GM12873 (cell line): Measurements from ENCODE around the gene BDNF.

ENCODE experiments used
- CTCF ChIP-seq: IDR thresholded peaks from 2 replicates; pipeline ENCODE4 v1.5.1; 2012; ENCODE audit warnings: low read depth, mild to moderate bottlenecking, moderate library complexity, low read length, control low read depth; ENCODE audit not compliant: insufficient read depth; ENCODE audit errors: missing control alignments

The BDNF gene

GRCh38 chr11:27618281-27618915 is 81.9 kb downstream of the BDNF start:
- TF ChIP-seq CTCF = no peak

- TF ChIP-seq CTCF = no peak
Observed at GRCh38 chr11:27616711-27617110, 83.5 kb downstream of the BDNF start.

GRCh38 chr11:27615833-27616232 is 84.4 kb downstream of the BDNF start:
- TF ChIP-seq CTCF = no peak

- TF ChIP-seq CTCF = no peak
Observed at GRCh38 chr11:27614092-27614491, 86.2 kb downstream of the BDNF start.

- TF ChIP-seq CTCF = no peak
Observed at GRCh38 chr11:27612932-27613880, 87.0 kb downstream of the BDNF start.

GRCh38 chr11:27611947-27612455 is 88.3 kb downstream of the BDNF start:
- TF ChIP-seq CTCF = no peak

GRCh38 chr11:27611390-27611789 is 88.9 kb downstream of the BDNF start:
- TF ChIP-seq CTCF = no peak
